ENCODE data around the gene DUSP15.
"Not testable (repeated sequence)": the region's sequence is repeated elsewhere in the genome, so short reads cannot be mapped to it uniquely, and the experiment has no call there.

DUSP15 gene

DNA sequence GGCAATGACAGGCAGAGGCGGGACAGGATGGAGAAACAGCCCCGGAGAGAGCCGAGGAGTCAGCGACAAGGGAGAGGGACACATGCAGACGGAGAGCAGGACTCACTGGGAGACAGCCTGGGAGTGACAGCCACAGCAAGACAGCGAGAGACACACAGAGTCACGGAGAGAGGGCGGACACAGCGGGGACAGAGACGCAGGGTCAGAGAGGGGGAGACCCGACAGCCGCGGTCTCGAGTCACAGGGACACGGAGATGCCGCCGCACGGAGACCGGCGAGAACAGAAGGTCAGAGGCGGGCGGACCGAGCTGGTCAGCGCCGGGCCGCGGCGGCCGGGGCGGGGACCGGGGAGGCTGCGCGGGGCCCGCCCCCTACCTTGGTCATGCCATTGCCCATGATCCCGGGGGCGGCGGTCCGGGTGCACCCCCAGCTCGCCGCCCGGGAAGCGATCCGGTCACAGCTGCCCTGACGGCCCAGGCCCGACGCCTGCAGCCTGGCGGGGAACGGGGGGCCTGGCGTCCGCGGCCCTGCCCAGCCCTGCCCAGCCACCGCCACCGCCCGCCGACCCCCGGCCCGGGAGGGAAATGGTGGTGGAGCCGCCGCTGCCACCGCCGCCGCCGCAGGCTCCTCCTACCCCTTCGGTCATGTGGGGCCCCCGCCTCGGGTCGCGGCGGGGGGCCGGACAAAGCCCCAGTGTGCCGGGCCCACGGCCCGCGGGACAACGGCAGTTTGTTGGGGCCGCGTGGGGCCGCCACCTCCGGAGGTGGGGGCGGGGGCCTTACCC lies at the start of gene DUSP15, which contains the start of gene TTLL9:
TSS of gene DUSP15 (minus strand) at position 586 of the 784 bp plus-strand sequence. CDS start at position 396, 190 bp downstream.
TSS of gene TTLL9 (plus strand) at position 693 of the 784 bp plus-strand sequence. CDS start 493 bp downstream, outside the sequence.
- Histone ChIP-seq H3K4me1 (ENCODE audit: control insufficient read depth, insufficient read depth, low read length, unreplicated experiment) (peaks cover 4% of the 10 kb centered on the region), H2AFZ (ENCODE audit: low read length, unreplicated experiment) (peak within 1 kb of the TSS; percentile 66), H3K27me3 (ENCODE audit: insufficient read depth, low read length) (peaks cover 30% of the 10 kb centered on the region), H3K36me3 (ENCODE audit: insufficient read depth, low read length) (no peaks in the 10 kb centered on the region), H3K27ac (ENCODE audit: low read depth, low read length) (no peak within 1 kb of the TSS), H3K4me3 (ENCODE audit: low read depth, low read length) (peak within 1 kb of the TSS; percentile 79), H3K79me2 (ENCODE audit: control insufficient read depth, insufficient read depth, low read length, unreplicated experiment) (no peaks in the 10 kb centered on the region)

DNA sequence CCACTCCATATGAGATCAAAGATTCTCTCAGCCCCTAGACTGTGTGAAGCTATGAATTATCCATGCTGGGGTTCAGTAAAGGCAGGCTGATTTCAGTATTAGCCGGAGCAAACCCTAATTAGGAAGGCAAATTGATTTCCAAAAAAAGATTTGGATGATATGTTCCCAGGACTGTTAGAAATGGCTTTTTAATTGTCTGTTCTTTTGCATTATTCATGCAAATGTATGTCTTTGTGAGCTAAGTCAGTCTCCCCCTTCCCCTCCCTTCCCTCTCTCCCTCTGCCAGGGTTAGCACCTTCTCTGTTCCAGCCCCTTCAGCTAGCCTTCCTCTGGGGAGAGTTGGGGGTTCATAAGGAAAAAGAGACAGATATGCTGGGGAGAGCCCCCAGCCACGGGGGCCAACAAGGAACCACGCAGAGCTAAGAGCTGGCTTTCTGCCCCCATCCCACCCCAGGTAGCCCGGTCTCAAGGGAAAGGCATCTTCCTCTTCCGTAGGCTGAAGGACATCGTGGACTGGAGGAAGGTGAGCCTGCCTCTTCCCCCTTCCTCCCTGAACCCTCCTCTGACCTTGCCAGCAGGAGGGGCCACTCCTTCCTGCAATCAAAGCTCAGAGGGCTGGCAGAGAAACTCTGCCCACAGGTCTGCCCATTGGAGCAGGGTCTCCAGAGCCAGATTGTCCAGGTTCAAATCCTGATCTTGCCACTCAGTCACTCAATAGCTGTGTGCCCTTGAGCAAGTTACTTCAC lies 49.3 kb upstream of the DUSP15 start:
- no peaks in the 10 kb centered on the region for H3K4me1 ChIP-seq (ENCODE audit: control insufficient read depth, insufficient read depth, low read length, unreplicated experiment)
- no peak overlapping the region for H3K4me3 ChIP-seq (ENCODE audit: low read depth, low read length)
- H3K27ac ChIP-seq (ENCODE audit: low read depth, low read length) = no peak overlapping the region
- no peak overlapping the region for H2AFZ ChIP-seq (ENCODE audit: low read length, unreplicated experiment)
- peaks cover 40% of the 10 kb centered on the region for H3K27me3 ChIP-seq (ENCODE audit: insufficient read depth, low read length)
- H3K36me3 ChIP-seq (ENCODE audit: insufficient read depth, low read length) = no peaks in the 10 kb centered on the region
- H3K79me2 ChIP-seq (ENCODE audit: control insufficient read depth, insufficient read depth, low read length, unreplicated experiment) = no peaks in the 10 kb centered on the region

- no peak overlapping the region for H3K27ac ChIP-seq (ENCODE audit: low read depth, low read length)
- no peaks in the 10 kb centered on the region for H3K79me2 ChIP-seq (ENCODE audit: control insufficient read depth, insufficient read depth, low read length, unreplicated experiment)
- H3K4me1 ChIP-seq (ENCODE audit: control insufficient read depth, insufficient read depth, low read length, unreplicated experiment) = no peaks in the 10 kb centered on the region
- no peak overlapping the region for H2AFZ ChIP-seq (ENCODE audit: low read length, unreplicated experiment)
- peaks cover 40% of the 10 kb centered on the region for H3K27me3 ChIP-seq (ENCODE audit: insufficient read depth, low read length)
- H3K36me3 ChIP-seq (ENCODE audit: insufficient read depth, low read length) = no peaks in the 10 kb centered on the region
- H3K4me3 ChIP-seq (ENCODE audit: low read depth, low read length) = no peak overlapping the region
Observed at GRCh38 chr20:31918466-31919105, 48.3 kb upstream of the DUSP15 start.

GRCh38 chr20:31917962-31918412 lies 47.7 kb upstream of the DUSP15 start:
- not testable (repeated sequence) for H3K79me2 ChIP-seq (ENCODE audit: control insufficient read depth, insufficient read depth, low read length, unreplicated experiment); H3K36me3 ChIP-seq (ENCODE audit: insufficient read depth, low read length); H2AFZ ChIP-seq (ENCODE audit: low read length, unreplicated experiment); H3K4me1 ChIP-seq (ENCODE audit: control insufficient read depth, insufficient read depth, low read length, unreplicated experiment); H3K4me3 ChIP-seq (ENCODE audit: low read depth, low read length); H3K27ac ChIP-seq (ENCODE audit: low read depth, low read length)
- peaks cover 36% of the 10 kb centered on the region for H3K27me3 ChIP-seq (ENCODE audit: insufficient read depth, low read length)

GRCh38 chr20:31916708-31917107 lies 46.4 kb upstream of the DUSP15 start:
- Histone ChIP-seq H3K79me2 (ENCODE audit: control insufficient read depth, insufficient read depth, low read length, unreplicated experiment) (no peaks in the 10 kb centered on the region), H3K4me3 (ENCODE audit: low read depth, low read length) (no peak overlapping the region), H3K27ac (ENCODE audit: low read depth, low read length) (no peak overlapping the region), H3K36me3 (ENCODE audit: insufficient read depth, low read length) (no peaks in the 10 kb centered on the region), H2AFZ (ENCODE audit: low read length, unreplicated experiment) (no peak overlapping the region), H3K4me1 (ENCODE audit: control insufficient read depth, insufficient read depth, low read length, unreplicated experiment) (no peaks in the 10 kb centered on the region), H3K27me3 (ENCODE audit: insufficient read depth, low read length) (peaks cover 28% of the 10 kb centered on the region)

DNA sequence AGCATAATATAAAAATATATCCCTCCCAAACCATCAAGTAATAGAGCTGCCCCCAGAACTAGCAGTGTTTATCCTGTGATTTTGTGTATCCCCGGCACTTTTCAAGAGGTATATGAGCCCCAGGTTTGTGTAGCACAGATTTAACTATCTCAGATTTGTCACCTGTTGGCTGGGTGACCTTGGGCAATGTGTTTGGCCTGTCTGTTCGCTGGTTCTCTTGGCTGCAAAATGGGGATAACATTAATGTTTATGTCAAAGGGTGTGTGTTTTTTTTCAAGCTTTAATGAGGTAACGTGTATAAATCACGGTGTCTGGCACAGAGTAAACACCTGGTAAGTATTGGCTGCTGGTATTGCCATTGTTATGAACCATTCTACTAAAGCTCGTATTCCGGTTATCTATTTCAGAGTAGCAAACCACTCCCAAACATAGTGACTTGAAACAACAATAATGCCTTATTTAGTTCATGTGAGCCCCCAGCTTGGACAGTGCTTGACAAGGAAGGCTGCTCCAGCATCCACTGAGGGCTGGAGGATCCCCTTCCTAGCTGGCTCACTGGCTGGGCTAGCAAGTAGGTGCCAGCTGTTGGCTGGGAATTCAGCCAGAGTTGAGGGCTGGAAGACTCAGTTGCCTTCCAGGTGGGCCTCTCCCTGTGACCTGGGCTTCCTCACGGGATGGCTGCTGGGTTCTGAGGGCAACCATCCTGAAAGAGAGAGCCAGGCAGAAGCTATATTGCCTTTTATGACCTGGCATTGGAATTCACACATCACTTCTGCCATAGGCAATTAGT lies 45.4 kb upstream of the DUSP15 start:
- H3K4me1 ChIP-seq (ENCODE audit: control insufficient read depth, insufficient read depth, low read length, unreplicated experiment) = no peaks in the 10 kb centered on the region

DNA sequence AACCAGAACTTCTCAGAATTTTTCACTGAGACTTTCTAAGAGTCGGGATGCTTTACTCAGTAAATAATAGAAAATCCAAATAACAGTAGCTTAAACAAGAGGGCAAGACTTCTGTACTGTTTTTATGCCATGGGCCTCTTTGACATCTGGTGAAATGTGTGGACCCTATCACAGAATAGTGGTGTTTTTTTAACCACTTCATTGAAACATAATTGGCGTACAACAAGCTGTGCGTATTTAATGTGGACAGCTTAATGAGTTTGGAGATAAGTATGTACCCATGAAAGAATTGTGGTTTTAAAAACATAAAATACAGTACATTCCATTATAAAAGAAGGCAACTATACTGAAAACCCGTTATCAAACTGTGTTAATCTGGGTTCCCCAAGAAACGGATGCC lies 43.8 kb upstream of the DUSP15 start:
- no peak overlapping the region for H3K27ac ChIP-seq (ENCODE audit: low read depth, low read length)
- H3K4me3 ChIP-seq (ENCODE audit: low read depth, low read length) = no peak overlapping the region
- no peaks in the 10 kb centered on the region for H3K79me2 ChIP-seq (ENCODE audit: control insufficient read depth, insufficient read depth, low read length, unreplicated experiment)
- peaks cover 14% of the 10 kb centered on the region for H3K27me3 ChIP-seq (ENCODE audit: insufficient read depth, low read length)
- no peak overlapping the region for H2AFZ ChIP-seq (ENCODE audit: low read length, unreplicated experiment)
- no peaks in the 10 kb centered on the region for H3K36me3 ChIP-seq (ENCODE audit: insufficient read depth, low read length)
- H3K4me1 ChIP-seq (ENCODE audit: control insufficient read depth, insufficient read depth, low read length, unreplicated experiment) = no peaks in the 10 kb centered on the region

More for the DNA sequence above, 45.4 kb upstream of the DUSP15 start:
- Histone ChIP-seq H3K27ac (ENCODE audit: low read depth, low read length) (no peak overlapping the region), H3K27me3 (ENCODE audit: insufficient read depth, low read length) (peaks cover 26% of the 10 kb centered on the region), H2AFZ (ENCODE audit: low read length, unreplicated experiment) (no peak overlapping the region), H3K4me3 (ENCODE audit: low read depth, low read length) (no peak overlapping the region), H3K36me3 (ENCODE audit: insufficient read depth, low read length) (no peaks in the 10 kb centered on the region), H3K79me2 (ENCODE audit: control insufficient read depth, insufficient read depth, low read length, unreplicated experiment) (no peaks in the 10 kb centered on the region)

DNA sequence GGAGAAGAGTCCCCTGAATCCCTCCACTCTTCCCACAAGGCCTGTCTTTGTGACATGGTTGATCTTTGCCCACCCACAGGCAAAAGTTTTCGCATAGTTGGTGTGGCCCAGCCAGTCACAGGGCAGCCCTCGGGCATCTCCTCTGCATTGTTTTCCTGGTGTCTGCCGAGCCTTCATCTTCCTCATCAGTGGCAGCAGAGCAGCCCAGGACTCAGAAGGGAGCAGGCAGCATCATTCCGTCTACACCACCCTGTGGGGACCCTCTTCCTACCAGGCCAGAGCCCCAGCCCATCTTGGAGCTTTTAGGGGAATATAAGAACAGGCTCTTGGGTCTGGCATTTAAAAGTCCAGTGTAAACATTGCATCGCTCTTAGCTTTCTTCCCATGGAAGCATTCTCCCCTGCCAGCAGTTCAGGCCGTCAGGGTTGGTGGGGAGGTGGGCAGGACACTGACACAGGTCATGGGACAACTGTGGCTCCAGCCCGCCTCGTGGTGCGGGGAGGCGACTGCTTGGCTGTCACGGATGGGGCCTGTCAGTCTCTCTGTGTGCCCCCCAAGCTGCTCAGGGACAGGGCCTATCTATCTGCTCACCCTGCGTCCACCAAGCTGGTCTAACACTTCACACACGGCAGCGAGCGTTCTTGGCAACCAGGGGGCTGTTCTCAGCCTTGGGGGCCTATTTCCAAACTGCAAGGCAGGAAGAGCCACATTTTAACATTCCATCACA lies 43.3 kb upstream of the DUSP15 start:
- no peaks in the 10 kb centered on the region for H3K4me1 ChIP-seq (ENCODE audit: control insufficient read depth, insufficient read depth, low read length, unreplicated experiment)
- no peaks in the 10 kb centered on the region for H3K79me2 ChIP-seq (ENCODE audit: control insufficient read depth, insufficient read depth, low read length, unreplicated experiment)
- peaks cover 8% of the 10 kb centered on the region for H3K27me3 ChIP-seq (ENCODE audit: insufficient read depth, low read length)
- no peak overlapping the region for H2AFZ ChIP-seq (ENCODE audit: low read length, unreplicated experiment)
- H3K4me3 ChIP-seq (ENCODE audit: low read depth, low read length) = no peak overlapping the region
- no peaks in the 10 kb centered on the region for H3K36me3 ChIP-seq (ENCODE audit: insufficient read depth, low read length)
- no peak overlapping the region for H3K27ac ChIP-seq (ENCODE audit: low read depth, low read length)

DNA sequence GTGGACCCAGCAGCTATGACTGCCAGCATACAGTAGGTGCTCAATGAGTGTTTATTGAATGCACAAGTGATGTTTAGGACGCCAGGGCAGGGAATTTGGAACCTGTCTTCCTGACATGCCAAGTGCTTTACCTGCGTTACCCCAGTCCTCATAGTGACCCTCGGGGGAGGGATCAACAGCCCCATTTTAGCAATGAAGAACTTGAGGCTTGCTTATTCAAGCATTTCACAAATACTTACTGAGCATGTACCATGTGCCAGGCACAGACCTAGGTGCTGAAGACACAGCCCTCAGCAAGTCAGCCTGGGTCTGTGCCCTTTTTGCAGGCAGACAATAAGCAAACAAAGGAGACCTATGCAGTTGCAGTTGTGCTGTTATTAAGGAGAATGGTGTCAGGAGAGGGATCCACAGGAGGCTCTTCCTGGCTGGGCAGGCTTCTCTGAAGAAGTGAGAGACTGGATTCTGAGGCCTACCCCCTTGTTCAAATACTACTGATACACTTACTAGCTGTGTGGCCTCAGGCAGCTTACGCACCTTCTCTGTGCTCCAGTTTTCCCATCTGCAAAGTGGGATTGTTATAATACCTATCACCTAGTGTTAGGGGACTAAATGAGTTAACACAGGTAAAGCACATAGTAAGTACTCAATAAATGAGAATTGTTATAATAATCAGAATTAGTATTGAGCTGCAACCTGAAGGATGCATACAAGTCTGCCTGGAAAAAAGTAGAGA lies 39.9 kb upstream of the DUSP15 start:
- no peak overlapping the region for H3K27ac ChIP-seq (ENCODE audit: low read depth, low read length)
- H3K79me2 ChIP-seq (ENCODE audit: control insufficient read depth, insufficient read depth, low read length, unreplicated experiment) = no peaks in the 10 kb centered on the region
- H3K4me3 ChIP-seq (ENCODE audit: low read depth, low read length) = no peak overlapping the region
- H3K36me3 ChIP-seq (ENCODE audit: insufficient read depth, low read length) = no peaks in the 10 kb centered on the region
- H3K4me1 ChIP-seq (ENCODE audit: control insufficient read depth, insufficient read depth, low read length, unreplicated experiment) = no peaks in the 10 kb centered on the region
- H2AFZ ChIP-seq (ENCODE audit: low read length, unreplicated experiment) = no peak overlapping the region
- H3K27me3 ChIP-seq (ENCODE audit: insufficient read depth, low read length) = no peaks in the 10 kb centered on the region
